ENCODE results near the gene DTX3. TPM values are rescaled to one million over a fixed set of nuclear protein-coding genes. Genes with fewer than 3 reads are reported as not detected.
"Not testable (repeated sequence)": the region's sequence is repeated elsewhere in the genome, so short reads cannot be mapped to it uniquely, and the experiment has no call there.

The DTX3 gene
- total and polyA plus RNA-seq, 9 donors, result 20.5 to 36.2 (median 28.3) TPM

GRCh38 chr12:57611827-57612710 is 7.4 kb downstream of the DTX3 start:
- Histone ChIP-seq H3K4me1 (ENCODE audit: control insufficient read depth, insufficient read depth, low read length) (peaks cover 39% of the 10 kb centered on the region), H3K27me3 (ENCODE audit: control insufficient read depth, insufficient read depth, low read length) (peaks cover 41% of the 10 kb centered on the region), H3K27ac (ENCODE audit: low read length) (peak overlapping the region; percentile 78), H3K36me3 (ENCODE audit: control insufficient read depth, insufficient read depth, low read length) (peaks cover 52% of the 10 kb centered on the region), H3K9me3 (replicated peaks; ENCODE audit: control insufficient read depth, low read depth, low read length) (no peaks in the 10 kb centered on the region), H3K4me3 (ENCODE audit: low read length) (peak overlapping the region; percentile 63)
- 1% methylated on average over 8 of the region's 23 CpGs for WGBS (ENCODE audit: insufficient coverage)
- DNase-seq, result peak; percentile 35

GRCh38 chr12:57612711-57613426 is 8.2 kb downstream of the DTX3 start:
- Histone ChIP-seq H3K27me3 (ENCODE audit: control insufficient read depth, insufficient read depth, low read length) (peaks cover 48% of the 10 kb centered on the region), H3K36me3 (ENCODE audit: control insufficient read depth, insufficient read depth, low read length) (peaks cover 49% of the 10 kb centered on the region), H3K4me1 (ENCODE audit: control insufficient read depth, insufficient read depth, low read length) (peaks cover 39% of the 10 kb centered on the region), H3K9me3 (replicated peaks; ENCODE audit: control insufficient read depth, low read depth, low read length) (no peaks in the 10 kb centered on the region), H3K4me3 (ENCODE audit: low read length) (no peak overlapping the region), H3K27ac (ENCODE audit: low read length) (no peak overlapping the region)
- WGBS (ENCODE audit: insufficient coverage), result 93% methylated on average over 5 of the region's 10 CpGs
- no peak for DNase-seq

- no peak overlapping the region for H3K4me3 ChIP-seq (ENCODE audit: low read length)
- H3K36me3 ChIP-seq (ENCODE audit: control insufficient read depth, insufficient read depth, low read length), result peaks cover 46% of the 10 kb centered on the region
- peaks cover 36% of the 10 kb centered on the region for H3K4me1 ChIP-seq (ENCODE audit: control insufficient read depth, insufficient read depth, low read length)
- H3K27ac ChIP-seq (ENCODE audit: low read length), result no peak overlapping the region
- no peaks in the 10 kb centered on the region for H3K9me3 ChIP-seq (replicated peaks; ENCODE audit: control insufficient read depth, low read depth, low read length)
- no peak for DNase-seq
- 94% methylated on average over 3 of the region's 10 CpGs for WGBS (ENCODE audit: insufficient coverage)
- H3K27me3 ChIP-seq (ENCODE audit: control insufficient read depth, insufficient read depth, low read length), result peaks cover 55% of the 10 kb centered on the region
These were observed 8.9 kb downstream of the DTX3 start for GRCh38 chr12:57613427-57614109.

GRCh38 chr12:57614178-57614947 is 9.7 kb downstream of the DTX3 start:
- 87% methylated on average over 3 of the region's 14 CpGs for WGBS (ENCODE audit: insufficient coverage)
- Histone ChIP-seq H3K27ac (ENCODE audit: low read length) (no peak overlapping the region), H3K4me3 (ENCODE audit: low read length) (no peak overlapping the region), H3K4me1 (ENCODE audit: control insufficient read depth, insufficient read depth, low read length) (peaks cover 32% of the 10 kb centered on the region), H3K9me3 (replicated peaks; ENCODE audit: control insufficient read depth, low read depth, low read length) (no peaks in the 10 kb centered on the region), H3K36me3 (ENCODE audit: control insufficient read depth, insufficient read depth, low read length) (peaks cover 38% of the 10 kb centered on the region), H3K27me3 (ENCODE audit: control insufficient read depth, insufficient read depth, low read length) (peaks cover 61% of the 10 kb centered on the region)
- peak; percentile 52 for DNase-seq

- WGBS (ENCODE audit: insufficient coverage), result 96% methylated on average over 5 of the region's 11 CpGs
- Histone ChIP-seq H3K9me3 (replicated peaks; ENCODE audit: control insufficient read depth, low read depth, low read length) (no peaks in the 10 kb centered on the region), H3K4me3 (ENCODE audit: low read length) (no peak overlapping the region), H3K27me3 (ENCODE audit: control insufficient read depth, insufficient read depth, low read length) (peaks cover 63% of the 10 kb centered on the region), H3K4me1 (ENCODE audit: control insufficient read depth, insufficient read depth, low read length) (peaks cover 28% of the 10 kb centered on the region), H3K27ac (ENCODE audit: low read length) (no peak overlapping the region), H3K36me3 (ENCODE audit: control insufficient read depth, insufficient read depth, low read length) (peaks cover 38% of the 10 kb centered on the region)
- peak; percentile 1 for DNase-seq
These were observed 10.4 kb downstream of the DTX3 start for GRCh38 chr12:57614948-57615500.

GRCh38 chr12:57615637-57616036 is 11.0 kb downstream of the DTX3 start:
- Histone ChIP-seq H3K4me3 (ENCODE audit: low read length) (no peak overlapping the region), H3K27ac (ENCODE audit: low read length) (no peak overlapping the region), H3K36me3 (ENCODE audit: control insufficient read depth, insufficient read depth, low read length) (peaks cover 38% of the 10 kb centered on the region), H3K4me1 (ENCODE audit: control insufficient read depth, insufficient read depth, low read length) (peaks cover 24% of the 10 kb centered on the region), H3K27me3 (ENCODE audit: control insufficient read depth, insufficient read depth, low read length) (peaks cover 63% of the 10 kb centered on the region), H3K9me3 (replicated peaks; ENCODE audit: control insufficient read depth, low read depth, low read length) (no peaks in the 10 kb centered on the region)
- WGBS (ENCODE audit: insufficient coverage), result 90% methylated on average over 5 of the region's 5 CpGs
- DNase-seq, result no peak

GRCh38 chr12:57616383-57617101 is 11.9 kb downstream of the DTX3 start:
- Histone ChIP-seq H3K4me1 (ENCODE audit: control insufficient read depth, insufficient read depth, low read length) (peaks cover 28% of the 10 kb centered on the region), H3K36me3 (ENCODE audit: control insufficient read depth, insufficient read depth, low read length) (peaks cover 38% of the 10 kb centered on the region), H3K27ac (ENCODE audit: low read length) (no peak overlapping the region), H3K27me3 (ENCODE audit: control insufficient read depth, insufficient read depth, low read length) (peaks cover 64% of the 10 kb centered on the region), H3K9me3 (replicated peaks; ENCODE audit: control insufficient read depth, low read depth, low read length) (no peaks in the 10 kb centered on the region), H3K4me3 (ENCODE audit: low read length) (no peak overlapping the region)
- no CpG with 5 or more reads among the region's 3 CpGs for WGBS (ENCODE audit: insufficient coverage)
- no peak for DNase-seq

- 56% methylated on average over 2 of the region's 11 CpGs for WGBS (ENCODE audit: insufficient coverage)
- Histone ChIP-seq H3K27ac (ENCODE audit: low read length) (no peak overlapping the region), H3K4me3 (ENCODE audit: low read length) (no peak overlapping the region), H3K27me3 (ENCODE audit: control insufficient read depth, insufficient read depth, low read length) (peaks cover 75% of the 10 kb centered on the region), H3K36me3 (ENCODE audit: control insufficient read depth, insufficient read depth, low read length) (peaks cover 44% of the 10 kb centered on the region), H3K9me3 (replicated peaks; ENCODE audit: control insufficient read depth, low read depth, low read length) (no peaks in the 10 kb centered on the region), H3K4me1 (ENCODE audit: control insufficient read depth, insufficient read depth, low read length) (peaks cover 31% of the 10 kb centered on the region)
- DNase-seq, result no peak
These were observed 13.3 kb downstream of the DTX3 start for GRCh38 chr12:57617942-57618341.

GRCh38 chr12:57618431-57618830 is 13.8 kb downstream of the DTX3 start:
- Histone ChIP-seq H3K36me3 (ENCODE audit: control insufficient read depth, insufficient read depth, low read length) (peaks cover 42% of the 10 kb centered on the region), H3K27me3 (ENCODE audit: control insufficient read depth, insufficient read depth, low read length) (peaks cover 76% of the 10 kb centered on the region), H3K4me1 (ENCODE audit: control insufficient read depth, insufficient read depth, low read length) (peaks cover 29% of the 10 kb centered on the region)
- WGBS (ENCODE audit: insufficient coverage), result 82% methylated on average over 4 of the region's 6 CpGs
- not testable (repeated sequence) for H3K4me3 ChIP-seq (ENCODE audit: low read length); DNase-seq; H3K9me3 ChIP-seq (replicated peaks; ENCODE audit: control insufficient read depth, low read depth, low read length); H3K27ac ChIP-seq (ENCODE audit: low read length)

Measured in muscle of leg (tissue), 11 donors.